GM12878 (cell line): ENCODE data around the gene PARP6. TPM values are rescaled to one million over a fixed set of nuclear protein-coding genes. Genes with fewer than 3 reads are reported as not detected.

Source experiments
- ATAC-seq: fragments of 200-7000 bp; cut with Tn5 transposase; 3 replicates; pipeline ENCODE4 v1.9.1; 2020; ENCODE audit warnings: mild to moderate bottlenecking, moderate library complexity
- BruUV-seq: library from RNA; stranded (reverse); fragments of 400-500 nt; replicated peaks from 2 replicates; lab custom pipeline; 2021; lab: Mats Ljungman, UMichigan
- CTCF ChIA-PET: fragments of 300-600 bp; sonication (Branson Sonifier 250); formaldehyde crosslinking; extraction: SDS; loops from one replicate; lab custom pipeline; 2021; ENCODE audit warnings: inconsistent platforms; lab: Yijun Ruan, JAX
- POLR2A ChIA-PET: fragments of 350-600 bp; formaldehyde crosslinking; extraction: SDS; loops from one replicate; lab custom pipeline; 2021; ENCODE audit warnings: inconsistent platforms; lab: Charles Lee
- RAD21 ChIA-PET: fragments of 300-600 bp; sonication (Branson Sonifier 250); formaldehyde crosslinking; loops from one replicate; lab custom pipeline; 2023; ENCODE audit warnings: antibody characterized with exemption; ENCODE audit not compliant: unreplicated experiment; lab: Charles Lee
- SMC1A ChIA-PET: fragments of 300-600 bp; sonication (Branson Sonifier 250); formaldehyde crosslinking; loops from one replicate; lab custom pipeline; 2023; ENCODE audit not compliant: unreplicated experiment, uncharacterized antibody; lab: Charles Lee
- DNase-seq: peaks from one replicate; pipeline ENCODE4 v3.0.0-alpha.2; 2011; ENCODE audit warnings: low read depth, low spot score
- FAIRE-seq: peaks from 3 replicates; lab custom pipeline; 2011; peaks lifted over from hg19 to GRCh38; lab: Jason Lieb, UNC
- H2AFZ ChIP-seq: 2 replicates; pipeline ENCODE4 v1.6.0; 2011; ENCODE audit warnings: low read depth, low read length, control low read depth; ENCODE audit not compliant: control insufficient read depth
- H3K27ac ChIP-seq: 2 replicates; pipeline ENCODE4 v1.5.1; 2011; ENCODE audit warnings: control low read depth; ENCODE audit not compliant: control insufficient read depth, insufficient read depth
- H3K27me3 ChIP-seq, 2 experiments: replicated peaks in 1 of 2; 2 replicates each; pipeline versions ENCODE4 v1.6.0 to v1.6.1; 2011; ENCODE audit warnings: low read length in 1 of 2; ENCODE audit not compliant: control insufficient read depth in 2 of 2, insufficient read depth in 2 of 2
- H3K36me3 ChIP-seq, 2 experiments: 2 replicates each; pipeline ENCODE4 v1.5.1; 2011; ENCODE audit warnings: low read length in 1 of 2; ENCODE audit not compliant: control insufficient read depth in 2 of 2, insufficient read depth in 2 of 2
- H3K4me1 ChIP-seq: 2 replicates; pipeline ENCODE4 v1.6.1; 2011; ENCODE audit warnings: mild to moderate bottlenecking, low read length, moderate library complexity, mixed read lengths; ENCODE audit not compliant: control insufficient read depth, insufficient read depth
- H3K4me2 ChIP-seq: 2 replicates; pipeline ENCODE4 v1.6.0; 2011; ENCODE audit warnings: control low read depth; ENCODE audit not compliant: control insufficient read depth, insufficient read depth
- H3K4me3 ChIP-seq: fragments of 200-600 bp; sonication (generic); 2 replicates; pipeline ENCODE4 v1.5.1; 2016
- H3K79me2 ChIP-seq: 2 replicates; pipeline ENCODE4 v1.6.0; 2011; ENCODE audit warnings: low read length; ENCODE audit not compliant: control insufficient read depth, insufficient read depth
- H3K9ac ChIP-seq: 2 replicates; pipeline ENCODE4 v1.8.0; 2011; ENCODE audit warnings: low read length, control low read depth, mixed read lengths; ENCODE audit not compliant: control insufficient read depth, insufficient read depth
- H3K9me3 ChIP-seq: replicated peaks from 3 replicates; pipeline ENCODE4 v1.5.1; 2011; ENCODE audit warnings: mild to moderate bottlenecking, low read length; ENCODE audit not compliant: control insufficient read depth, insufficient read depth
- H4K20me1 ChIP-seq: 2 replicates; pipeline ENCODE4 v1.6.0; 2011; ENCODE audit not compliant: control insufficient read depth, insufficient read depth
- FOS ChIP-seq: IDR thresholded peaks from 3 replicates; pipeline ENCODE4 v1.6.1; 2011; ENCODE audit warnings: borderline replicate concordance; ENCODE audit not compliant: insufficient read length; ENCODE audit errors: extremely low read depth
- RCOR1 ChIP-seq: conservative IDR thresholded peaks from 2 replicates; pipeline ENCODE4 v1.6.1; 2012; ENCODE audit warnings: low read depth, low read length, improper control_type of control experiment
- RELA ChIP-seq: fragments of 450-650 bp; IDR thresholded peaks from 2 replicates; pipeline ENCODE4 v1.8.0; 2014; ENCODE audit warnings: borderline replicate concordance; ENCODE audit not compliant: partially characterized antibody
- USF1 ChIP-seq: IDR thresholded peaks from 2 replicates; pipeline ENCODE4 v1.6.1; 2011; ENCODE audit warnings: borderline replicate concordance, low read depth, mild to moderate bottlenecking, moderate library complexity, mixed read lengths, low read length; ENCODE audit not compliant: insufficient read depth; ENCODE audit errors: extremely low read length
- whole genome bisulfite sequencing: methylation state at CpG from one replicate; pipeline ENCODE4 v1.1.6; 2016; ENCODE audit warnings: low lambda C conversion rate; ENCODE audit not compliant: insufficient replicate concordance, insufficient coverage; ENCODE audit errors: missing lambda C conversion rate; 5-methylcytosine and 5-hydroxymethylcytosine counted together
- in situ Hi-C: fragments of 300-500 bp; cut with MboI; formaldehyde crosslinking; loops from 9 replicates; pipeline ENCODE4 v1.14.3; 2018; ENCODE audit warnings: mixed read lengths
- intact Hi-C: fragments of 100-400 bp; cut with micrococcal nuclease; formaldehyde crosslinking; loops from one replicate; pipeline ENCODE4 v1.14.2; 2022; ENCODE audit not compliant: unreplicated experiment
- polyA plus RNA-seq, 11 experiments: library from polyadenylated mRNA; depleted of rRNA in 4 of 11; unstranded in 6 of 11; stranded (reverse) in 5 of 11; fragments of >200 nt; fragmentation: Nextera tagmentation in 4 of 11; fragmentation: Illumina TruSeq in 1 of 11; extraction: Ambion mirVana in 4 of 11; extraction: Trizol in 1 of 11; gene quantifications; 1 replicate in 1 of 11; 2 replicates in 10 of 11; pipeline versions ENCODE4 v1.2.1 to v1.2.3, GENCODE V29; 2011 to 2016; ENCODE audit warnings: inconsistent platforms in 2 of 11, missing spikeins in 2 of 11, low read depth in 1 of 11
- total RNA-seq, 4 experiments: library from RNA; depleted of rRNA in 3 of 4; stranded (reverse); fragments of >200 nt in 3 of 4; fragmentation: Illumina TruSeq in 1 of 4; extraction: Trizol in 1 of 4; gene quantifications; 2 replicates each; pipeline versions ENCODE4 v1.2.1 to v1.2.3, GENCODE V29; 2013 to 2021

Gene PARP6
- total and polyA plus RNA-seq, 10 of the 15 experiments (the other 5 are each of a cell fraction or from before 2014, with no cell fraction given) = 14.3 to 73.5 (median 26.9) TPM

GRCh38 chr15:72302955-72303354 lies 30.6 kb upstream of the PARP6 start:
- CTCF ChIA-PET = interaction anchor here (0.6 to 1.6 kb wide), 2 partner anchors 10 to 21 kb away, joined by 3 to 4 read pairs; no protein-coding TSS in a partner anchor
- Histone ChIP-seq H3K9ac (no peak overlapping the region), H3K27me3 (no peaks in the 10 kb centered on the region), H3K36me3 (no peaks in the 10 kb centered on the region), H3K9me3 (no peaks in the 10 kb centered on the region), H3K4me3 (no peak overlapping the region), H4K20me1 (no peaks in the 10 kb centered on the region), H3K27ac (no peak overlapping the region), H3K4me1 (no peaks in the 10 kb centered on the region), H3K79me2 (no peaks in the 10 kb centered on the region), H3K4me2 (no peak overlapping the region), H2AFZ (no peak overlapping the region)
- no TSS peak for BruUV-seq
- RAD21 ChIA-PET = no interaction called here
- in situ Hi-C loops = no loop called here
- ATAC-seq (no peak), DNase-seq (no peak), FAIRE-seq (no peak)
- POLR2A ChIA-PET = no interaction called here
- TF ChIP-seq FOS = no peak
- 74% methylated on average over 1 of the region's 1 CpG for WGBS
- SMC1A ChIA-PET = interaction anchor here (0.9 kb wide), 1 partner anchor 37 kb away, joined by 3 read pairs; no protein-coding TSS in a partner anchor
- intact Hi-C loops = no loop called here

GRCh38 chr15:72289597-72290325 lies 17.4 kb upstream of the PARP6 start:
- H3K27me3 ChIP-seq = no peaks in the 10 kb centered on the region; a peak in 1 of 4 replicates
- TF ChIP-seq RCOR1 (no peak), RELA (no peak), USF1 (no peak)
- POLR2A ChIA-PET = no interaction called here
- in situ Hi-C loops = no loop called here
- RAD21 ChIA-PET = no interaction called here
- H3K27ac ChIP-seq = no peak overlapping the region
- ATAC-seq = no peak
- H3K4me1 ChIP-seq = no peaks in the 10 kb centered on the region
- intact Hi-C loops = loop anchor here (5.0 kb wide), 1 partner anchor 92 kb away; the partner anchor contains the start of gene GRAMD2A
- H3K36me3 ChIP-seq = no peaks in the 10 kb centered on the region
- H3K9me3 ChIP-seq = no peaks in the 10 kb centered on the region
- DNase-seq = no peak
- WGBS = 75% methylated on average over 46 of the region's 52 CpGs
- H4K20me1 ChIP-seq = no peaks in the 10 kb centered on the region
- H3K9ac ChIP-seq = no peak overlapping the region
- no peaks in the 10 kb centered on the region for H3K79me2 ChIP-seq
- no peak overlapping the region for H3K4me2 ChIP-seq
- no TSS peak for BruUV-seq
- no peak overlapping the region for H3K4me3 ChIP-seq
- CTCF ChIA-PET = interaction anchor here (0.6 kb wide), 1 partner anchor 26 kb away, joined by 3 read pairs; no protein-coding TSS in a partner anchor
- SMC1A ChIA-PET = no interaction called here
- FAIRE-seq = no peak
- H2AFZ ChIP-seq = no peak overlapping the region
